ENCODE results near the gene TSHZ1. TPM values are rescaled to one million over a fixed set of nuclear protein-coding genes. Genes with fewer than 3 reads are reported as not detected.

Gene TSHZ1
- total and polyA plus RNA-seq, 2 experiments from 2014 or later, result 2.2 to 4.4 TPM

DNA sequence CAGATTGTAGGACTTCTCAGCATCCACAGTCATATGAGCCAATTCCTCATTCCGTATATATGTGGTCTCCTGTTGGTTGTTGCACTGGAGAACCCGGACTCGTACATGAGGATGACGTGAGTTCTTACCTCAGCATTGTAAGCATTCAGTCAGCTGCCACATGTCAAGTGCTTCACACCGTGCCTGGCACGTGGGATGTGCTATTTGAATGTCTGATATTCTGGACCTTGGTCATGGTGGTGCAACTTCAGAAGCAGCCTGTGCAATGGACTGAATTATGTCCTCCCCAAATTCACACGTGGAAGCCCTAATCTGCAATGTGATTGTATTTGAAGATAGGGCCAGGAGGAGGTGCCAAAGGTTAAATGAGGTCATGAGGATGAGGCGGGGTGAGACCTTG, 33.7 kb upstream of the TSHZ1 start:
- Histone ChIP-seq H3K4me3 (no peak overlapping the region), H3K4me1 (ENCODE audit: insufficient read depth) (no peaks in the 10 kb centered on the region), H3K27ac (no peak overlapping the region), H3K9me2 (ENCODE audit: insufficient read depth) (no peaks in the 10 kb centered on the region), H3K9ac (no peak overlapping the region), H3K9me3 (ENCODE audit: low read depth) (no peaks in the 10 kb centered on the region), H4K20me1 (ENCODE audit: insufficient read depth) (no peaks in the 10 kb centered on the region), H3K4me2 (ENCODE audit: unreplicated experiment) (no peak overlapping the region), H3K27me3 (replicated peaks; ENCODE audit: insufficient read depth) (no peaks in the 10 kb centered on the region), H3F3A (ENCODE audit: insufficient read depth) (no peaks in the 10 kb centered on the region), H3K79me2 (ENCODE audit: insufficient read depth) (no peaks in the 10 kb centered on the region), H2AFZ (no peak overlapping the region), H3K36me3 (ENCODE audit: low read depth) (no peaks in the 10 kb centered on the region)
- WGBS, 2 experiments (ENCODE audit: low coverage in 1 of 2, low lambda C conversion rate in 2 of 2, missing lambda C conversion rate in 2 of 2), result 71 to 76% methylated on average over 8 of the region's 8 CpGs
- TF ChIP-seq EZH2phosphoT487 (IDR thresholded peaks at IDR 0.05; ENCODE audit: insufficient read depth, low read depth) (no peak), EZH2 (IDR thresholded peaks at IDR 0.05; ENCODE audit: insufficient read depth, poor library complexity, severe bottlenecking) (no peak)
- in situ Hi-C loops (cut with MboI), result no loop called here
- DNase-seq, result no peak

DNA sequence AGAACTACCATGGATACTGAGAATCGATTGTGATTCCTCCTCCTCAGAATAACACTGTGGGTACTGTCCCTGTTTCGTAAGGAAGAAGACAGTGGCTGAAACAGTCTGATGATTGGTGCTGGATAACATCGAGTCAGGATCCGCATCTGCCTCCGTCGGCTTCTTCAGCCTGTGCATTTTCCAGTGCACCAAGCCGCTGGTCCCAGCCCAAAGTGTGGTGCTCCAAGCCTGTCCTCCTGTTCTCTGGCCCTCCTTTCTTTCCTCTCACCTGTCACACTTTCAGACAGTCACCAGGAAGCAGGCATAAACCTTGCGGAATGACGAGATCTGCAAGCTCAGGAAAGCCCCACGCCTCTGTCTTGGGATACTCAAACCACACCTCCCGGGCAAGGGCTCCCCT, 32.2 kb upstream of the TSHZ1 start:
- Histone ChIP-seq H3K27ac (no peak overlapping the region), H3K4me2 (ENCODE audit: unreplicated experiment) (no peak overlapping the region), H3K36me3 (ENCODE audit: low read depth) (no peaks in the 10 kb centered on the region), H3K4me1 (ENCODE audit: insufficient read depth) (no peaks in the 10 kb centered on the region), H3K27me3 (replicated peaks; ENCODE audit: insufficient read depth) (no peaks in the 10 kb centered on the region), H3K9me3 (ENCODE audit: low read depth) (no peaks in the 10 kb centered on the region), H4K20me1 (ENCODE audit: insufficient read depth) (no peaks in the 10 kb centered on the region), H3K79me2 (ENCODE audit: insufficient read depth) (no peaks in the 10 kb centered on the region), H3K4me3 (no peak overlapping the region), H3K9me2 (ENCODE audit: insufficient read depth) (no peaks in the 10 kb centered on the region), H3K9ac (no peak overlapping the region), H3F3A (ENCODE audit: insufficient read depth) (no peaks in the 10 kb centered on the region), H2AFZ (no peak overlapping the region)
- in situ Hi-C loops (cut with MboI), result no loop called here
- no peak for DNase-seq
- TF ChIP-seq EZH2phosphoT487 (IDR thresholded peaks at IDR 0.05; ENCODE audit: insufficient read depth, low read depth) (no peak), EZH2 (IDR thresholded peaks at IDR 0.05; ENCODE audit: insufficient read depth, poor library complexity, severe bottlenecking) (no peak)
- whole genome bisulfite sequencing, 2 experiments (ENCODE audit: low coverage in 1 of 2, low lambda C conversion rate in 2 of 2, missing lambda C conversion rate in 2 of 2), result 84 to 86% methylated on average over 11 of the region's 11 CpGs

DNA sequence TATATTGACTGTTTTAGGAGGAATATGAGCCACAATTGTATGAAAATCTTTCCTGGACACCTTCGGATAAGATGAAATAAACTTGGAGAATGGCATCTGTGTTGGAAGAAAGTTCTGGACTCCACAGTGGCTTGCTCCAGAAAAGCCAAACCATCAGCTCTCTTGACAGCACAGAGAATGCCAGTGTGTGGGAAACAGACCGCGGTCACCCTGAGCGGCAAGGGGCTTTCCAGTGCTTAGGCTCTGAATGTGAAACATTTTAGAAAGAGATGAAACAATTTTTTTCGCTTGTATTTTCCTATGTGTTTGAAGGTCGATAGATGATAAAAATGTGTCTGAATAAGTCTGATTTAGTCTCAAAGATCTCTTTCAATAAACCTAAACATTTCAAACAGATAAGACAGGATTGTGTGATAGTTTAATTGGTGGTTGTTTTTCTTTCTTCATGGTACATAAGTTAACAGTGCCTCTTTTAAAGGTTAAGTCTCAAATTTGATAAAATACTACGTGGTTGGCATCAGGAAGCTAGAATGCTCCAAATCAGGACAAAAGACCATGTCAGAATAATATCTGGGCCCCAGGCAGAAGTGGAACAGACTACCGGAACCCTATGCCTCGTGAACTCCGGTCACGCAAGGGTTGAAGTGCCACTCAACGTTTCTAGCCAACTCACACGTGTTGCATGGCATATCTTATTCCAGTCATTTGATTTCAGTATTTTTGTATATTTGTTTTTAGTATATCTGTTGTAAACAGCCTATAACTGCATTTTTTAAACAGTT, 30.6 kb upstream of the TSHZ1 start:
- H3K4me1 ChIP-seq (ENCODE audit: insufficient read depth), result no peaks in the 10 kb centered on the region
- no peak overlapping the region for H2AFZ ChIP-seq
- no peaks in the 10 kb centered on the region for H4K20me1 ChIP-seq (ENCODE audit: insufficient read depth)
- no peak overlapping the region for H3K27ac ChIP-seq
- H3K36me3 ChIP-seq (ENCODE audit: low read depth), result no peaks in the 10 kb centered on the region
- H3K4me3 ChIP-seq, result no peak overlapping the region
- H3K9me2 ChIP-seq (ENCODE audit: insufficient read depth), result no peaks in the 10 kb centered on the region
- H3F3A ChIP-seq (ENCODE audit: insufficient read depth), result no peaks in the 10 kb centered on the region
- no peaks in the 10 kb centered on the region for H3K27me3 ChIP-seq (replicated peaks; ENCODE audit: insufficient read depth)
- no peaks in the 10 kb centered on the region for H3K79me2 ChIP-seq (ENCODE audit: insufficient read depth)
- DNase-seq, result no peak
- no peak overlapping the region for H3K9ac ChIP-seq
- TF ChIP-seq EZH2 (IDR thresholded peaks at IDR 0.05; ENCODE audit: insufficient read depth, poor library complexity, severe bottlenecking) (no peak), EZH2phosphoT487 (IDR thresholded peaks at IDR 0.05; ENCODE audit: insufficient read depth, low read depth) (no peak)
- in situ Hi-C loops (cut with MboI), result no loop called here
- H3K9me3 ChIP-seq (ENCODE audit: low read depth), result no peaks in the 10 kb centered on the region
- 81 to 82% methylated on average over 13 of the region's 13 CpGs for WGBS, 2 experiments (ENCODE audit: low coverage in 1 of 2, low lambda C conversion rate in 2 of 2, missing lambda C conversion rate in 2 of 2)
- no peak overlapping the region for H3K4me2 ChIP-seq (ENCODE audit: unreplicated experiment)

GRCh38 chr18:75183524-75183923, 27.1 kb upstream of the TSHZ1 start:
- Histone ChIP-seq H3K79me2 (ENCODE audit: insufficient read depth) (no peaks in the 10 kb centered on the region), H3K9me2 (ENCODE audit: insufficient read depth) (no peaks in the 10 kb centered on the region), H3F3A (ENCODE audit: insufficient read depth) (no peaks in the 10 kb centered on the region), H3K9me3 (ENCODE audit: low read depth) (no peaks in the 10 kb centered on the region), H4K20me1 (ENCODE audit: insufficient read depth) (no peaks in the 10 kb centered on the region), H3K9ac (no peak overlapping the region), H3K4me3 (no peak overlapping the region), H2AFZ (no peak overlapping the region), H3K27me3 (replicated peaks; ENCODE audit: insufficient read depth) (no peaks in the 10 kb centered on the region), H3K4me2 (ENCODE audit: unreplicated experiment) (no peak overlapping the region), H3K4me1 (ENCODE audit: insufficient read depth) (no peaks in the 10 kb centered on the region), H3K36me3 (ENCODE audit: low read depth) (no peaks in the 10 kb centered on the region), H3K27ac (no peak overlapping the region)
- TF ChIP-seq EZH2 (IDR thresholded peaks at IDR 0.05; ENCODE audit: insufficient read depth, poor library complexity, severe bottlenecking) (no peak), EZH2phosphoT487 (IDR thresholded peaks at IDR 0.05; ENCODE audit: insufficient read depth, low read depth) (no peak)
- DNase-seq, result peak; percentile 34
- in situ Hi-C loops (cut with MboI), result no loop called here
- 61 to 67% methylated on average over 5 of the region's 5 CpGs for WGBS, 2 experiments (ENCODE audit: low coverage in 1 of 2, low lambda C conversion rate in 2 of 2, missing lambda C conversion rate in 2 of 2)
